ENCODE measurements around the gene PEX5L. TPM values are rescaled to one million over a fixed set of nuclear protein-coding genes. Genes with fewer than 3 reads are reported as not detected.
"Not testable (repeated sequence)": the region's sequence is repeated elsewhere in the genome, so short reads cannot be mapped to it uniquely, and the experiment has no call there.

The PEX5L gene
- total and polyA plus RNA-seq, 3 experiments from 2014 or later: 0.15 TPM; not detected in 2

- Histone ChIP-seq H3K36me3 (ENCODE audit: insufficient read depth, low read length) (no peaks in the 10 kb centered on the region), H3K9me3 (ENCODE audit: low read length) (no peaks in the 10 kb centered on the region), H3K4me1 (ENCODE audit: insufficient read depth, low read length) (no peaks in the 10 kb centered on the region), H3K4me3 (ENCODE audit: low read length) (no peak overlapping the region), H3K27me3 (ENCODE audit: insufficient read depth, low read length, poor library complexity, severe bottlenecking) (no peaks in the 10 kb centered on the region), H3K27ac (ENCODE audit: low read depth, low read length) (no peak overlapping the region)
- no peaks in the 10 kb centered on the region for H3K27me3 Mint-ChIP-seq
- H3K4me3 Mint-ChIP-seq: no peak overlapping the region
- DNase-seq: no peak
- peak overlapping the region in 1 of 8 donors; percentile 45 for H3K27ac Mint-ChIP-seq
- H3K4me1 Mint-ChIP-seq: no peaks in the 10 kb centered on the region
- no peaks in the 10 kb centered on the region for H3K9me3 Mint-ChIP-seq
- ChIA-PET POLR2A (interaction anchor here (0.7 kb wide), 1 partner anchor 47 kb away, joined by 3 read pairs; no protein-coding TSS in a partner anchor), CTCF (no interaction called here)
- H3K36me3 Mint-ChIP-seq: peaks cover 0 to 6% (median 3%) of the 10 kb centered on the region in 3 donors
These were observed 242.4 kb downstream of the PEX5L start for GRCh38 chr3:179794355-179794754.

GRCh38 chr3:179791793-179792192 lies 244.9 kb downstream of the PEX5L start:
- no peaks in the 10 kb centered on the region for H3K27me3 ChIP-seq (ENCODE audit: insufficient read depth, low read length, poor library complexity, severe bottlenecking)
- H3K4me1 ChIP-seq (ENCODE audit: insufficient read depth, low read length): no peaks in the 10 kb centered on the region
- ChIA-PET CTCF (no interaction called here), POLR2A (no interaction called here)
- H3K9me3 Mint-ChIP-seq: no peaks in the 10 kb centered on the region
- no peaks in the 10 kb centered on the region for H3K4me1 Mint-ChIP-seq
- H3K27ac ChIP-seq (ENCODE audit: low read depth, low read length): no peak overlapping the region
- no peak overlapping the region for H3K4me3 Mint-ChIP-seq
- no peak overlapping the region for H3K27ac Mint-ChIP-seq
- DNase-seq: no peak
- H3K9me3 ChIP-seq (ENCODE audit: low read length): no peaks in the 10 kb centered on the region
- no peak overlapping the region for H3K4me3 ChIP-seq (ENCODE audit: low read length)
- H3K36me3 Mint-ChIP-seq: peaks cover 5 to 16% (median 6%) of the 10 kb centered on the region in 3 donors
- no peaks in the 10 kb centered on the region for H3K36me3 ChIP-seq (ENCODE audit: insufficient read depth, low read length)
- no peaks in the 10 kb centered on the region for H3K27me3 Mint-ChIP-seq

GRCh38 chr3:179788996-179789395 lies 247.7 kb downstream of the PEX5L start:
- Mint-ChIP-seq H3K27ac (no peak overlapping the region), H3K36me3 (peaks cover 16 to 25% (median 19%) of the 10 kb centered on the region in 3 donors), H3K4me3 (no peak overlapping the region), H3K27me3 (no peaks in the 10 kb centered on the region), H3K9me3 (no peaks in the 10 kb centered on the region), H3K4me1 (no peaks in the 10 kb centered on the region)
- Histone ChIP-seq H3K4me1 (ENCODE audit: insufficient read depth, low read length) (no peaks in the 10 kb centered on the region), H3K4me3 (ENCODE audit: low read length) (no peak overlapping the region), H3K27me3 (ENCODE audit: insufficient read depth, low read length, poor library complexity, severe bottlenecking) (no peaks in the 10 kb centered on the region), H3K9me3 (ENCODE audit: low read length) (no peaks in the 10 kb centered on the region), H3K27ac (ENCODE audit: low read depth, low read length) (no peak overlapping the region), H3K36me3 (ENCODE audit: insufficient read depth, low read length) (no peaks in the 10 kb centered on the region)
- CTCF ChIA-PET: no interaction called here
- POLR2A ChIA-PET: no interaction called here
- no peak for DNase-seq

- H3K27me3 Mint-ChIP-seq; CTCF ChIA-PET; DNase-seq; H3K9me3 Mint-ChIP-seq; H3K27ac ChIP-seq (ENCODE audit: low read depth, low read length); H3K4me1 Mint-ChIP-seq; H3K27me3 ChIP-seq (ENCODE audit: insufficient read depth, low read length, poor library complexity, severe bottlenecking); H3K4me3 Mint-ChIP-seq; H3K9me3 ChIP-seq (ENCODE audit: low read length); H3K4me1 ChIP-seq (ENCODE audit: insufficient read depth, low read length); POLR2A ChIA-PET; H3K27ac Mint-ChIP-seq; H3K4me3 ChIP-seq (ENCODE audit: low read length); H3K36me3 ChIP-seq (ENCODE audit: insufficient read depth, low read length): not testable (repeated sequence)
- peaks cover 36 to 54% (median 37%) of the 10 kb centered on the region in 3 donors for H3K36me3 Mint-ChIP-seq
These were observed 253.9 kb downstream of the PEX5L start for GRCh38 chr3:179782841-179783240.

GRCh38 chr3:179775416-179776122 lies 261.2 kb downstream of the PEX5L start:
- ChIA-PET CTCF (no interaction called here), POLR2A (no interaction called here)
- no peak overlapping the region for H3K27ac Mint-ChIP-seq
- Histone ChIP-seq H3K27me3 (ENCODE audit: insufficient read depth, low read length, poor library complexity, severe bottlenecking) (no peaks in the 10 kb centered on the region), H3K4me3 (ENCODE audit: low read length) (no peak overlapping the region), H3K9me3 (ENCODE audit: low read length) (no peaks in the 10 kb centered on the region), H3K4me1 (ENCODE audit: insufficient read depth, low read length) (no peaks in the 10 kb centered on the region), H3K27ac (ENCODE audit: low read depth, low read length) (no peak overlapping the region), H3K36me3 (ENCODE audit: insufficient read depth, low read length) (no peaks in the 10 kb centered on the region)
- no peaks in the 10 kb centered on the region for H3K27me3 Mint-ChIP-seq
- H3K4me3 Mint-ChIP-seq: no peak overlapping the region
- peaks cover 0 to 2% (median 0%) of the 10 kb centered on the region in 5 donors for H3K9me3 Mint-ChIP-seq
- peaks cover 34 to 65% (median 45%) of the 10 kb centered on the region in 3 donors for H3K36me3 Mint-ChIP-seq
- H3K4me1 Mint-ChIP-seq: no peaks in the 10 kb centered on the region
- DNase-seq: no peak

- Histone ChIP-seq H3K36me3 (ENCODE audit: insufficient read depth, low read length) (no peaks in the 10 kb centered on the region), H3K4me3 (ENCODE audit: low read length) (no peak overlapping the region), H3K27ac (ENCODE audit: low read depth, low read length) (no peak overlapping the region), H3K27me3 (ENCODE audit: insufficient read depth, low read length, poor library complexity, severe bottlenecking) (no peaks in the 10 kb centered on the region), H3K4me1 (ENCODE audit: insufficient read depth, low read length) (no peaks in the 10 kb centered on the region), H3K9me3 (ENCODE audit: low read length) (no peaks in the 10 kb centered on the region)
- Mint-ChIP-seq H3K4me1 (peaks cover 0 to 4% (median 0%) of the 10 kb centered on the region in 3 donors), H3K27me3 (no peaks in the 10 kb centered on the region), H3K36me3 (peaks cover 20 to 61% (median 32%) of the 10 kb centered on the region in 3 donors), H3K4me3 (no peak overlapping the region), H3K9me3 (no peaks in the 10 kb centered on the region), H3K27ac (no peak overlapping the region)
- CTCF ChIA-PET: no interaction called here
- POLR2A ChIA-PET: no interaction called here
- no peak for DNase-seq
These were observed 264.4 kb downstream of the PEX5L start for GRCh38 chr3:179772297-179772696.

GRCh38 chr3:179771797-179772196 lies 264.9 kb downstream of the PEX5L start:
- CTCF ChIA-PET: no interaction called here

GRCh38 chr3:179769411-179770247 lies 267.1 kb downstream of the PEX5L start:
- Histone ChIP-seq H3K27me3 (ENCODE audit: insufficient read depth, low read length, poor library complexity, severe bottlenecking) (no peaks in the 10 kb centered on the region), H3K4me3 (ENCODE audit: low read length) (no peak overlapping the region), H3K36me3 (ENCODE audit: insufficient read depth, low read length) (no peaks in the 10 kb centered on the region), H3K4me1 (ENCODE audit: insufficient read depth, low read length) (no peaks in the 10 kb centered on the region), H3K27ac (ENCODE audit: low read depth, low read length) (no peak overlapping the region), H3K9me3 (ENCODE audit: low read length) (no peaks in the 10 kb centered on the region)
- Mint-ChIP-seq H3K27me3 (no peaks in the 10 kb centered on the region), H3K36me3 (peaks cover 32 to 70% (median 34%) of the 10 kb centered on the region in 3 donors), H3K27ac (peak overlapping the region in 4 of 8 donors; percentile 21 to 58 (median 31)), H3K9me3 (no peaks in the 10 kb centered on the region), H3K4me1 (peaks cover 0 to 4% (median 0%) of the 10 kb centered on the region in 3 donors), H3K4me3 (no peak overlapping the region)
- CTCF ChIA-PET: no interaction called here
- POLR2A ChIA-PET: no interaction called here
- DNase-seq: no peak

More at GRCh38 chr3:179771797-179772196, 264.9 kb downstream of the PEX5L start:
- no peaks in the 10 kb centered on the region for H3K4me1 ChIP-seq (ENCODE audit: insufficient read depth, low read length)
- no peak overlapping the region for H3K27ac Mint-ChIP-seq
- no peak overlapping the region for H3K4me3 Mint-ChIP-seq
- no peak overlapping the region for H3K27ac ChIP-seq (ENCODE audit: low read depth, low read length)
- H3K9me3 Mint-ChIP-seq: no peaks in the 10 kb centered on the region
- peaks cover 23 to 64% (median 35%) of the 10 kb centered on the region in 3 donors for H3K36me3 Mint-ChIP-seq
- no peaks in the 10 kb centered on the region for H3K36me3 ChIP-seq (ENCODE audit: insufficient read depth, low read length)
- no peaks in the 10 kb centered on the region for H3K27me3 Mint-ChIP-seq
- H3K27me3 ChIP-seq (ENCODE audit: insufficient read depth, low read length, poor library complexity, severe bottlenecking): no peaks in the 10 kb centered on the region
- no peak overlapping the region for H3K4me3 ChIP-seq (ENCODE audit: low read length)
- no peak for DNase-seq
- POLR2A ChIA-PET: no interaction called here
- peaks cover 0 to 4% (median 0%) of the 10 kb centered on the region in 3 donors for H3K4me1 Mint-ChIP-seq
- H3K9me3 ChIP-seq (ENCODE audit: low read length): no peaks in the 10 kb centered on the region
